Middle frontal gyrus (tissue), 1 donor: Measurements from ENCODE around the gene FARS2.
"Not testable (repeated sequence)": the region's sequence is repeated elsewhere in the genome, so short reads cannot be mapped to it uniquely, and the experiment has no call there.

Experiments
- DNase-seq: peaks from one replicate; pipeline ENCODE4 v3.0.0-alpha.2; 2015; ENCODE audit warnings: low spot score; ENCODE audit errors: extremely low spot score

Gene FARS2

DNA sequence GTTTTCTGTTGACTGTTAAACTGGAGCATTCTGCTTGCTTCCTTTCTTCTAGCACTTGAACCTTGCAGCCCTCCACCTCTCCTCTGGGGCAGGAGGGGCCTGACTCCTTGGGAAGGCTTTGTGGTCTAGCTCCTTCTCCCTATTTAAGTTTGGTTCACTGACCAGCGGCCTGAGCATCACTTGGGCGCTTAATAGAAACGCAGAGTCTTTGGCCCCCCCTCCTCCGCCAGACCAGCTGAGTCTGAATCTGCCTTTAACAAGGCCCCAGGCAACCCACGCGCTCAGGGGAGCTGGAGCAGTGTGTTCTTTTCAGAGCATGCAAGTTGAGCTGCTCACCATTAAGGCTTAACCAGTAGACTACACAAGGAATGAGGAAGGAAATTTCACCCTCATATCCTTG lies 519.7 kb downstream of the FARS2 start:
- no peak for DNase-seq

DNA sequence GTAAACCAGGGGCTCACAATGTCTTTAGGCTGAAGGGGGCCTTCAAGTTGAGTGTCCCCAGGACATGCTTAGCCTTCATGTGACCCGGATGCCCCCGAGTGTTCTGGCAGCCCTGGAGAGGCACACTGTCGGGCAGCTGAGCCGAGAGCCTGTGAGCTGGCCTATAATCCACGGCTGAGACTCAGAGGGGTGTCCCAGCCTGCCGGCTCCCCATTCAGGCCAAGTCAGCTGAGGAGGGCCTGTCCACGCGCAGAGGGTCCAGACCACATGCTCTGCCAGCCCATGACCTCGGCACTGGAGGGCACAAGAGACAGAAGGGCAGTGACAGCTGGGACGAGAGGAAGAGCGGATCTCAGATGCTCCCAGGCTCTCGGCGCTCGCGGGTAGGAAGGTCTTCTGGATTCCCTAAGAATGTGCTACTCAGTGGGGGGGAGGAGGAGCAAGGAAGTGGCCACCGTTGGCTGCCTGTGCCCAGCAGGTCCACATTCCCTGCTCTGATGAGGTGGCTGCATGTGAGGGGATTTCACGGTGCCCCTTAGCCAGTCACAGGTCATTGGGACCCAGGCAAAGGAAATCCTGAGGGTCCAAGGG lies 520.7 kb downstream of the FARS2 start:
- DNase-seq, result no peak

DNA sequence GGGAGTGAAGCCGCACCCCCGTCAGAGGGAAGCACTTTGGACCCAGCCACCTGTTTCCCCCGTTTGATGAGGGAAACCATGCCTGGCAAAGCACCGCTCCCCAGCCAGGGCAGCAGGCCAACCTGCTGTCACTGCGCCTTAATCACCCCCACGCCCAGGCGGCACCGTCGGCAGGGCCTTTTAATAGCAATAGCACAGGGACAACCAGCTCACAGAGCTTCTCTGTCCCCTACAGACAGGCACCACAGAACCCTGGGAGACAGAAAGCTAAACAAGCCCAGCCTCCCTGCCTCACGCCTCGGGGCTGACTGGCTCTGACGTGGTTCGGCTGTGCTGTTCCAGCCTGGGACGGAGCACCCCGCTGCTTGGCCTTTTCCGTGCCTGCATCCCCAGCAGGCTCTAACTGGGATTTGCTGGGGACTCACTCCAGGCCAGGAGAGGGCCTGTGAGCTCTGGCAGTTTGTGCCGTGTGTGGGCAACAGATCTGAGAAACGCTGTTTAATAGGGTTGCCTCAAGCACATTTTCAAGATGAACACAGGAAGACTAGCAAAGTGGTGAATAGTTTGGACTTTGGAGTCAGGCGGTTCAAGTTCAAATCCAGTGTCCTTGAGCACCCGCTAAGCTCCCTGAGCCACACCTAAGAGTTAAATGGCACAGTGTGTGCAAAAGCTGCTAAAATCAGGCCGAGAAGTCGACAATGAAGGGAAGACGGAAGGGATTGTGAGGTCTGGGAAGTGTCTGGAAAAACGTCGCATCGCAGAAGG lies 521.7 kb downstream of the FARS2 start:
- DNase-seq, result peak; percentile 9

DNA sequence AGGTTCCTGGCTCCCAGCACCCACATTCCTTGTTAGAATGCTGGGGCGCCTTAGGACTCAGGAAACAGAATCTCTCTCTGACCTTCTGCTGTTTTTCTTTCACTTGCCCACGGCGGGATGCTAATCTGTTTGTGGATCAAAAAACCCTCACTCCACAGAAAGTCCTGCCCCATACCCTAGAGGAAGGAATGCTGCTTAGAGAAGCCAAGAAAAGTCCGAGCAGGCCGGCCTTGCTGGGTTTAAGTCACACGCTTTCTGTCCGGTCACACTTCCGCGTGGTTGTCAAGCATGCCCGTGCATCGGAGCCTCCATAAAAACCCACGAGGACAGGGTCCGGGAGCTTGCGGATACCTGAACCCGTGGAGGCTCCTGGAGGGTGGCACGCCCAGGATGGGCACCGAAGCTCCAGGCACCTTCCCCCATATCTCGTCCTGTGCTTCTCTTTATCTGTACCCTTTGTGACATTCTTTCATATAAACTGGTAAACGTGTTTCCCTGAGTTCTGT lies 522.3 kb downstream of the FARS2 start:
- DNase-seq, result no peak

DNA sequence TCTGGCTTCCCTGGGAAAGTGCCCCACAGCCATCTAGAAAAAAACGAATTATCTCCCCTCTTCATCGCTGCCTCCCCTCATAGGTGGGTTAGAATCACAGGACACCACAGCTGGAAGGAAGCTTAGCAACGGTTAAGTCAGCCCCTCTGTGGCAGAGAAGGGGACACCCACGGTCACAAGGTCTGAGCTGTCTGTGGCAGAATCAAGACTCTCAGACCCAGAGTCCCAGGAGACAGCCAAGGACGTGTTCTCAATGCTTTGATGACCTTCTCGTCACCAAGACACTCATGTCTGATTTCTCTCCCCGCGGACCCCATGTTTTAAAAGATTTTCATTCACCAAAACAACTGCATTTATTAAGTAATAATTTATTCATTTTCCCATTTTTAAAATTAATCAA lies 523.9 kb downstream of the FARS2 start:
- DNase-seq, result no peak

DNA sequence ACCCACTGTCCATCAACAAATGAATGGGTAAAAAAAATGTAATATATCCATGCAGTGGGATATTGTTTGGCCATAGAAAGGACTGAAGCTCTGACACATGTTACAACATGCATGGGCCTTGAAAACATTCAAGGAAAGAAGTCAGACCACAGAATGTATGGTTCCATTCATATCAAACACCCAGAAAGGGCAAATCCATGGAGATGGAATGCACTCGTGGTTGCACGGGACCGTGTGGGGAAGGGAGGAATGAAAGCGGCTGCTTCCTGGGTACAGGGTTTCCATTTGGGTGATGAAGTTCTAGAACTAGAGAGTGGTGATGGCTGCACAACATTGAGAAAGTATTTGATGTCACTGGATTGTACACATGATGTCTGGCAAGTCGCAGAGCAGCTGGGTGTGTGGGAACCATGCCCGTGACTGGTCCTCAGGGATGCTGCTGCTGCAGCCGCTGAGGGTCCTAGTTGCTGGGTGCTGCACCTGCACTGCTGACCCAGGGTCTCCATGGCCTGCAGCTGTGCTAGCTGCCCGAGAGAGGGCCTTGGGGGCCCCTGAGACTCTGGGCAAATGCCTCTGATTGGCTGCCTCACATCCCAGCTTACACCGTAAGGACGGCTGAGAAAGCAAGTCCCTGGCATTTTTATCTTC lies 525.1 kb downstream of the FARS2 start:
- DNase-seq, result no peak

DNA sequence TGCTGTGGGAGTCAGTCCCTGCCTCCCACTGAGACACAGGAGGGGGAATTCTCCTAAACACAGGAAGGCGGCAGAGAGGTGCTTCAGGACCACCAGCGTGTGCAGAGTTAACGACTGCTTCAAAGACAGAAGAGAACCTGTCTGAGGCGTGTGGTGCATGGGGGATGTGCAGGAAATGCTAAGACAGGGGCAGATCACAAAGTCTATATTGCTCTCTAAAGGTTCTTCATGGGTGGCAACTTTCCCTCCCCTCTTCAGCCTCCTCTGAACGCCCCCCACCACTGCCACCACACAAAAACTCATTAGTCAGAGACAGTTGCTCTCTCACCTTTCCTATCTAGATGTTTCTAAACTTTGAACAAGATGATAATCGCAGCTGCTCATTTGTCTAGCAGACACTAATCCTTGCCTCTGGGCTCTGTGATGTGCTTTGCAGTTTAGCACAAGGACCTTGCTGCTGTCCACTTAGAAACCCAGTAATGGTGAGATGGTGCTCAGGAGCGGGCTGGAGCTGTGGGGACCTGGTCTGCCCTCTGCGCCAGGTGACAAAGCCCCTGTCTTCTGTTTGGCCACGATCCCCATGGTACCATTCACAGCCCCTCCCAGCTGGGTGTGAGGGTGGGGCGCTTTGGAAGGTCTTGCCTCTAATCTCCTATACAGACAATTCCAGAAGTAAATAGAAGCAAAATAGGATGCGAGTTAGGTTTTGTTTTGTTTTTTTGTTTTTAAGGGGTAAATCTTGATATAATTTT lies 525.8 kb downstream of the FARS2 start:
- no peak for DNase-seq

DNA sequence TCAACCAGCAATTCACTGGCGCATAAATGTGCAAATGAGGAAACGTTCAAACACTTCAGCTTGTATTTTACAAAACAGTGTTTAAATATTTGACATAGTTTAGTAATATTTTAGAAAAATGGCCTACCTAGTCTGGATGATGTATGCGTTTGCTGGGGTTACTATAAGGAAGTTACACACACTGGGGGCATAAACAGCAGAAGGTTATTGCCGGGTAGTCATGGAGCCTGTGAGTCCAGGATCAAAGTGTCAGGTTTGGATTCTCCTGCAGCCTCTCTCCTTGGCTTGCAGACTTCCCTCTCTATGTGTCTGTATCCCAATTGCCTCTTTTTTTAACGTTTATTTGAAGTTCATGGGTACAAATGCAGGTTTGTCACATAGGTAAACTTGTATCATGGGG lies 528.1 kb downstream of the FARS2 start:
- DNase-seq, result not testable (repeated sequence)

DNA sequence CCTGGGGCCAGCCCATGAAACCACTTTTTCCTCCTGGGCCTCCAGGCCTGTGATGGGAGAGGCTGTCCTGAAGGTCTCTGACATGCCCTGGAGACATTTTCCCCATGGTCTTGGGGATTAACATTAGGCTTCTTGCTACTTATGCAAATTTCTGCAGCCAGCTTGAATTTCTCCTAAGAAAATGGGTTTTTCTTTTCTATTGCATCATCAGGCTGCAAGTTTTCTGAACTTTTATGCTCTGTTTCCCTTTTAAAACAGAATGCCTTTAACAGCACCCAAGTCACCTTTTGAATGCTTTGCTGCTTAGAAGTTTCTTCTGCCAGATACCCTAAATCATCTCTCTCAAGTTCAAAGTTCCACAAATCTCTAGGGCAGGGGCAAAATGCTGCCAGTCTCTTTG lies 535.2 kb downstream of the FARS2 start:
- DNase-seq, result not testable (repeated sequence)

DNA sequence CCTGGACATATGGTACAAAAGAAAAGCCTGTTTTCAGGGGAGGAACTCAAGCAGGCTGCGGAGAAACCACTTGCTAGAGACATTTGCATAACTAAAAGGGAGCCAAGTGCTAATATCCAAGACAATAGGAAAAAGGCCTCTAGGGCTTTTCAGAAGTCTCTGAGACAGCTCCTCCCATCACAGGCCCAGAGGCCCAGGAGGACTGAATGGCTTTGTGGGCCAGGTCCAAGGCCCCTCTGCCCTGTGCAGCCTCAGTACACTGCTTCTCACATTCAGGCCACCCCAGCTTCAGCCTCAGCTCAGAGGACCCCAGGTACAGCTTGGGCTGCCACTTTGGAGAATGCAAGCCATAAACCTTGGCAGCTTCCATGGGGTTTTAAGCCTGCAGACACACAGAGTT lies 545.1 kb downstream of the FARS2 start:
- DNase-seq, result not testable (repeated sequence)

DNA sequence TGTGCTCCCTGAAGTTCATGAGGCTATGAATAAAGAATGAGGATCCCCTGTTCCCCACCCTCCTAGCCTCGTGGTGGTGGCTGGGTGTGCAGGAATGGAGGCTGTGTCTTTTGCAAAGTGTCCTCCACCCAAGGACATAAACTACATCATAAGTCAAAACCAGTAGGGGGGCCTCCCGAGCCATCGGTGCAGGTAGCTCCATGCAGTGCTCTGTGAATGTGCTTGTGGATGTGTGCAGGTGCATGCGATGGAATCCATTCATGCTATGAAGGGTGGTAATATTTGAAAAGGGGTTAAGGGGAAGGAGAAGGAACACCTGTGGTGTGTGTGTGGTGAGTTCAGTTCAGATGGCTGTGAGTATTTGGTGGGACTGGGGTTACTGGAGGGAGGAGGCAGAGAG lies 548.1 kb downstream of the FARS2 start:
- DNase-seq, result no peak

DNA sequence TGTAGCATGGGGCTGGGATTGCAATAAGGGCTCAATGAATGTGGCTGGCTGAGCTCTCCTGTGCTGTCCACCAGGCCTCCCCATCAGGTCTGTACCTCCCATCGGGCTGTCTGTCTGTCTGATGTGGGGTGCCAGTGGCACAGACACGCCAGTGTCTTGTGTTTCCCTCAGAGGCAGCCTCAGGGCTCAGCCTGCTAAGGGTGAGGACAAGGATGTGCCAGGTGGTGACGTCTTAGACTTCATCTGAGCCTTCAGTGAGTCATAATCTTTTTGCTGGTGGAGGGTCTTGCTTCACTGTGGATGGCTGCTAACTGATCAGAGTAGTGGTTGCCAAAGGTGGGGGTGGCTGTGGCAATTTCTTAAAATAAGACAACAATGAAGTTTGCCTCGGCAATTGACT lies 550.7 kb downstream of the FARS2 start:
- DNase-seq, result no peak

DNA sequence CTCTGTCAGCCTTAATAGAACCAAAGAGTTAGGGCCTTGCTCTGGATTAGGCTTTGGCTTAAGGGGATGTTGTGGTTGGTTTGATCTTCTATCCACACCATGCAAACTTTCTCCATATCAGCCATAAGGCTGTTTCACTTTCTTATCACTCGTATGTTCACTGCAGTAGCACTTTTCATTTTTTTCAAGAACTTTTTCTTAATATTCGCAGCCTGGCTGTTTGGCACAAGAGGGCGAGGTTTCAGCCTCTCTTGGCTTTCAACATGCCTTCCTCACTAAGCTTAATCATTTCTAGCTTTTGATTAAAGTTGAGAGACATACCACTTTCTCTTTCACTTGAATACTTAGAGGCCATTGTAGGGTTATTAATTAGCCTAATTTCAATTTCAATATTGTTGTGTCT lies 552.3 kb downstream of the FARS2 start:
- no peak for DNase-seq

DNA sequence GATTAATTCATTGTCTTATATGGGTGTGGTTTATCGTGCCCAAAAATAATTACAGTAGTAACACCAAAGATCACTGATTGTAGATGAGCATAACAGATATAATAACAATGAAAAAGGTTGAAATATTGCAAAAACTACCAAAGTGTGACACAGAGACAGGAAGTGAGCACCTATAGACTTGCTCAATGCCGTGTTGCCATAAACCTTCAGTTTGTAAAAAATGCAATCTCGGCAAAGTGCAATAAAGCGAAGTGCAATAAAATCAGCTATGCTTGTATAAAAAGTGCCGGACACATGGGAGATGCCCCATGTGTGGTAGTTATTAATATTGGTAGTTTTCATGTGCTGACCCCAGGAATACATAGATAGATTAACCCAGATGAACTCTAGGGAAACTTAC lies 552.8 kb downstream of the FARS2 start:
- no peak for DNase-seq

DNA sequence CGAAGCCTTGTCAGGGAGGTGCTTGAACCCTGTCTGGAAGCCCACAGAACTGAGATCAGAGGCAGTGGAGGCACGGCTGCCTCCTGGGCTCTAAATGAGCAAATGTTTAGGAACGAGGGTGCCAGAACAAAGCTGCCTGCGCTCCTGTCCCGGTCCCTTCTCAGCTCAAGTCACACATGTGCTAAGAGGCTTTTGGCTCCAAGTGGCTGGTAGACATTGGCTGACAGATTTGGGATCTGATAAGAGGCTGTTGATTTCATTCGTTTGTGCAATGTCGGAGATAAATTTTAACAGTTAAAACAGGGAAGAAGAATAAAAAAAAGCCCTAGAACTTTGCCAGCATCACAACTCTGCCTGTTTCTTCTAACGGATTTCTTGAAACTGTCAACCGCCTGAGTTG lies 553.6 kb downstream of the FARS2 start:
- no peak for DNase-seq

DNA sequence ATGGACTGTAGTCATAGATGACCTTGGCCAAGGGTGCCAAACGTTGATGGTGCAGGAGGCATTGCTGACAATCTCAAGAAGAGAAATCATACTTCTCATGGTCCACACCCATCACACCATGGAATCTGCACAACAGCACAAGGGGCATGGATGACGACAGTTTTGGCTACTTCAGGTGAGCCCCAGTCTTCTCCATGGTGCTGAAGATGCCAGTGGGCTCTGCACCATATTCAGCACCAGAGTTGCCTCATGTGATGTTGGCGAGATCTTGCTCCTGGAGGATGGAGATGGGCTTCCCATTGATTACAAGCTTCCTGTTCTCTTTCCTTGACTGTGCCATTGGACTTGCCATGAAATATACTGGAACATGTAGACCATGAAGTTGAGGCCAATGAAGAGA lies 556.6 kb downstream of the FARS2 start:
- no peak for DNase-seq

DNA sequence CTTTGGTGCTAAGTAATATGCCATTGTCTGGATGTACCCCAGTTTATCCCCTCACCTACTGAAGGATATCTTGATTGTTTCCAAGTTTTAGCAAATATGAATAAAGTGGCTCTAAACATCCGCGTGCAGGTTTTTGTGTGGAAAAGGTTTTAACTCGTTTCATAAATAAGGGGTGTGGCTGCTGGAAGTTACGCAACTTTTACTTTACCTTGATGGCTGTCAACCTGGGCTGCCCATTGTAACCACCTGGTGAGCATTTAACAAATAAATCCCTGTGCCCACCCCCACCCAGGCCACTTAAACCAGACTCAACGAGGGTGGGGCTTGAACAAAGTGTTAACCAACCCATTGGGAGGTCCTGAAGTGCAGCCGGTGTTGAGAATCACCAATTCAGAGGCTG lies 557.6 kb downstream of the FARS2 start:
- no peak for DNase-seq
